ENCODE measurements around the gene SUCLG2.

SUCLG2 gene

GRCh38 chr3:67376416-67376815, 278.0 kb downstream of the SUCLG2 start:
- no peak overlapping the region for H3K4me3 ChIP-seq (replicated peaks; ENCODE audit: insufficient read depth, low read length)
- no peak for DNase-seq (ENCODE audit: low read depth in 1 of 2, low spot score in 1 of 2)
- TF ChIP-seq POLR2AphosphoS5 (IDR thresholded peaks at IDR 0.05; ENCODE audit: low read depth) = no peak
- TF ChIP-seq REST (IDR thresholded peaks at IDR 0.05; ENCODE audit: insufficient replicate concordance, low read depth) = no peak
- no peak for TF ChIP-seq SPI1 (IDR thresholded peaks at IDR 0.05; ENCODE audit: borderline replicate concordance, low read depth)
- no peak for TF ChIP-seq CTCF (IDR thresholded peaks at IDR 0.05; ENCODE audit: insufficient read depth, low read length)
- no peak for TF ChIP-seq GABPA (IDR thresholded peaks at IDR 0.05; ENCODE audit: low read depth)
- H3K27ac ChIP-seq (replicated peaks) = no peak overlapping the region
- H3K27me3 ChIP-seq (ENCODE audit: insufficient read depth, poor library complexity, severe bottlenecking) = no peaks in the 10 kb centered on the region

- no peak overlapping the region for H3K27ac ChIP-seq (replicated peaks)
- H3K4me3 ChIP-seq (replicated peaks; ENCODE audit: insufficient read depth, low read length) = no peak overlapping the region
- TF ChIP-seq GABPA (IDR thresholded peaks at IDR 0.05; ENCODE audit: low read depth) (no peak), POLR2AphosphoS5 (IDR thresholded peaks at IDR 0.05; ENCODE audit: low read depth) (no peak), SPI1 (IDR thresholded peaks at IDR 0.05; ENCODE audit: borderline replicate concordance, low read depth) (no peak)
- no peaks in the 10 kb centered on the region for H3K27me3 ChIP-seq (ENCODE audit: insufficient read depth, poor library complexity, severe bottlenecking)
- DNase-seq (ENCODE audit: low read depth in 1 of 2, low spot score in 1 of 2) = no peak
Observed at GRCh38 chr3:67375976-67376375, 278.4 kb downstream of the SUCLG2 start.

GRCh38 chr3:67362686-67363085, 291.7 kb downstream of the SUCLG2 start:
- Histone ChIP-seq H3K27ac (replicated peaks) (no peak overlapping the region), H3K27me3 (ENCODE audit: insufficient read depth, poor library complexity, severe bottlenecking) (no peaks in the 10 kb centered on the region), H3K4me3 (replicated peaks; ENCODE audit: insufficient read depth, low read length) (no peak overlapping the region)
- no peak for DNase-seq (ENCODE audit: low read depth in 1 of 2, low spot score in 1 of 2)
- TF ChIP-seq GABPA (IDR thresholded peaks at IDR 0.05; ENCODE audit: low read depth) = no peak
- no peak for TF ChIP-seq POLR2AphosphoS5 (IDR thresholded peaks at IDR 0.05; ENCODE audit: low read depth)

GRCh38 chr3:67361770-67362169, 292.6 kb downstream of the SUCLG2 start:
- TF ChIP-seq REST (IDR thresholded peaks at IDR 0.05; ENCODE audit: insufficient replicate concordance, low read depth) (no peak), CTCF (IDR thresholded peaks at IDR 0.05; ENCODE audit: insufficient read depth, low read length) (no peak), POLR2AphosphoS5 (IDR thresholded peaks at IDR 0.05; ENCODE audit: low read depth) (no peak)
- H3K27ac ChIP-seq (replicated peaks) = no peak overlapping the region
- H3K27me3 ChIP-seq (ENCODE audit: insufficient read depth, poor library complexity, severe bottlenecking) = no peaks in the 10 kb centered on the region
- no peak overlapping the region for H3K4me3 ChIP-seq (replicated peaks; ENCODE audit: insufficient read depth, low read length)
- no peak for DNase-seq (ENCODE audit: low read depth in 1 of 2, low spot score in 1 of 2)

- H3K27ac ChIP-seq (replicated peaks) = no peak overlapping the region
- H3K4me3 ChIP-seq (replicated peaks; ENCODE audit: insufficient read depth, low read length) = no peak overlapping the region
- DNase-seq (ENCODE audit: low read depth in 1 of 2, low spot score in 1 of 2) = no peak
- no peaks in the 10 kb centered on the region for H3K27me3 ChIP-seq (ENCODE audit: insufficient read depth, poor library complexity, severe bottlenecking)
- no peak for TF ChIP-seq POLR2AphosphoS5 (IDR thresholded peaks at IDR 0.05; ENCODE audit: low read depth)
- no peak for TF ChIP-seq SPI1 (IDR thresholded peaks at IDR 0.05; ENCODE audit: borderline replicate concordance, low read depth)
- no peak for TF ChIP-seq CTCF (IDR thresholded peaks at IDR 0.05; ENCODE audit: insufficient read depth, low read length)
- TF ChIP-seq GABPA (IDR thresholded peaks at IDR 0.05; ENCODE audit: low read depth) = no peak
- no peak for TF ChIP-seq REST (IDR thresholded peaks at IDR 0.05; ENCODE audit: insufficient replicate concordance, low read depth)
Observed at GRCh38 chr3:67361323-67361722, 293.1 kb downstream of the SUCLG2 start.

Measured in HL-60 (cell line).